OCI-LY3 (cell line): Measurements from ENCODE around the gene TMEM52B.

Experiments used
- EZH2phosphoT487 ChIP-seq: fragments of 200-600 bp; shearing (Covaris generic); IDR thresholded peaks from 2 replicates; pipeline ENCODE4 v1.6.1; 2018; ENCODE audit warnings: antibody characterized with exemption, mixed run types, low read depth
- TF ChIP-seq, protein P1 (sequence below): fragments of 200-600, 300-600 bp; sonication (generic); IDR thresholded peaks from 2 replicates; pipeline ENCODE4 v1.5.1; 2014; ENCODE audit warnings: antibody characterized with exemption, low read length, low read depth

DNA sequence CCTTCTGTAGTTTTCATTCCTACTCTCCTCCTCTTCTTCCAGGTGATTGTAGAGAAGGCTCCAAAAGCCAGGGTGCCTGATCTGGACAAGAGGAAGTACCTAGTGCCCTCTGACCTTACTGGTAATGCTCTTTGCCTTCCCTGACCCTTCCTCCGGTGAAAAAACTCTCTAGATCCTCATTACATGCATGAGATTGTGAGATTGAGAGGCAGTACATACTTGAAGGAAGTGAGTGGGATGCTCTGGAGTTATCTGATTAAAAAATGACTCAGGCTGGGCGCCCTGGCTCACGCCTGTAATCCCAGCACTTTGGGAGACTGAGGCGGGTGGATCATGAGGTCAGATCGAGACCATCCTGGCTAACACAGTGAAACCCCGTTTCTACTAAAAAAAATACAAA, 39.2 kb downstream of the TMEM52B start:
- no peak for TF ChIP-seq EZH2phosphoT487
- TF ChIP-seq, protein P1, sequence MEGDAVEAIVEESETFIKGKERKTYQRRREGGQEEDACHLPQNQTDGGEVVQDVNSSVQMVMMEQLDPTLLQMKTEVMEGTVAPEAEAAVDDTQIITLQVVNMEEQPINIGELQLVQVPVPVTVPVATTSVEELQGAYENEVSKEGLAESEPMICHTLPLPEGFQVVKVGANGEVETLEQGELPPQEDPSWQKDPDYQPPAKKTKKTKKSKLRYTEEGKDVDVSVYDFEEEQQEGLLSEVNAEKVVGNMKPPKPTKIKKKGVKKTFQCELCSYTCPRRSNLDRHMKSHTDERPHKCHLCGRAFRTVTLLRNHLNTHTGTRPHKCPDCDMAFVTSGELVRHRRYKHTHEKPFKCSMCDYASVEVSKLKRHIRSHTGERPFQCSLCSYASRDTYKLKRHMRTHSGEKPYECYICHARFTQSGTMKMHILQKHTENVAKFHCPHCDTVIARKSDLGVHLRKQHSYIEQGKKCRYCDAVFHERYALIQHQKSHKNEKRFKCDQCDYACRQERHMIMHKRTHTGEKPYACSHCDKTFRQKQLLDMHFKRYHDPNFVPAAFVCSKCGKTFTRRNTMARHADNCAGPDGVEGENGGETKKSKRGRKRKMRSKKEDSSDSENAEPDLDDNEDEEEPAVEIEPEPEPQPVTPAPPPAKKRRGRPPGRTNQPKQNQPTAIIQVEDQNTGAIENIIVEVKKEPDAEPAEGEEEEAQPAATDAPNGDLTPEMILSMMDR: no peak
